Cortex of kidney (tissue), 1 donor: ENCODE measurements around the gene AFF3.
"Not testable (repeated sequence)": the region's sequence is repeated elsewhere in the genome, so short reads cannot be mapped to it uniquely, and the experiment has no call there.

ENCODE experiments used
- DNase-seq: peaks from one replicate; lab custom pipeline; 2025; lab: John Stamatoyannopoulos, UW

The AFF3 gene

DNA sequence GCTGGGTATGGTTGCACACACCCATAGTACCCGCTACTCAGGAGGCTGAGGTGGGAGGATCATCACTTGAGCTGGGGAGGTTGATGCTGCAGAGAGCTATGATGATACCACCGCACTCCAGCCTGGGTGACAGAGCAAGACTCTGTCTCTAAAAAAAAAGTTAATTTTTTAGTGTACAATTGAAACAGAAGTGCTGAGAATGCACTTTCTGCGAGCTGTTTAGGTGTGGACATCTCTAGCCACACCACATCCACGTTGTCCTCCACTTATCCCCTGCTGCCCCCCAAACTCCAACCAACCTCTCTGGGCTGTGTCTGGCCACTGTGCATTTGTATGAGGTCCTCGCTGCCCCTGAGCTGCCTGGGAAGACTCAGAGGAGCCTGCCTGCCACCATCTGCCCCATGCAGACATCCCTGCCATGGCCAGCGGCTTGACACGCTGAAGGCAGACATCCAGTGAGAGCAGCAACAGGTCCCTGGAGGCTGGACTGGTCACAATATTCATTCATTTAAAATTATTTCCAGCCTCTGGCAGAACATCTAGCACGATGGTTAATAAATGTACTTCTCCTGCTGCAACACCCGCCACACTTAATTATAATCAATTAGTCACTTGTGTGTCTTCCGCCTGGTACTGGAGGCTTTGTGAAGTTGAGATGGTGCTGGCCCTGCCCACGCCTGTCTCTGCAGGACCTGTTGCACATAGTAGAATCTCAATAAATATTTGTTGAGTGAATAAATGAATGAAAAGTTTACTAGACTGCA lies 3.7 kb upstream of the AFF3 start:
- no peak for DNase-seq

DNA sequence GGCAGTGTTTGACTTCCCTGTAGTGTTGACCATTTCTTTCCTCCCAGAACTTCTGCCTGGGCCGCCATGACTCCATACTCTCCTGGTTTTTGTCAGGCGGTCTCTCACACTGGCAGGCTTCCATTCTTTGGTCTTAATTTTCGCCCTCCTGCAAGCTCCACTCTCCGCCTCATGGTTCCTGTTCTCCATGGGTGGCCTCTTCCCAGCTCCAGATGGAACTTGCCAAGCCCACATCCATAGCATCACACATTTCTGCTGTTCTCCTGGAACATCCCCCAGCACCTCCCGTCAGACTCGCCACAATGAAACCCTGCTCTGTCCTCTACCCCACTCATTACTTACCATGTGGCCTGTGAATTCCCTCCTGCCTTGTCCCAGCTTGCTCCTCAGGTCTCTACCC lies 896 bp upstream of the AFF3 start:
- DNase-seq, result no peak

- no peak for DNase-seq
Observed at GRCh38 chr2:100141906-100142305, 484 bp downstream of the AFF3 start.

DNA sequence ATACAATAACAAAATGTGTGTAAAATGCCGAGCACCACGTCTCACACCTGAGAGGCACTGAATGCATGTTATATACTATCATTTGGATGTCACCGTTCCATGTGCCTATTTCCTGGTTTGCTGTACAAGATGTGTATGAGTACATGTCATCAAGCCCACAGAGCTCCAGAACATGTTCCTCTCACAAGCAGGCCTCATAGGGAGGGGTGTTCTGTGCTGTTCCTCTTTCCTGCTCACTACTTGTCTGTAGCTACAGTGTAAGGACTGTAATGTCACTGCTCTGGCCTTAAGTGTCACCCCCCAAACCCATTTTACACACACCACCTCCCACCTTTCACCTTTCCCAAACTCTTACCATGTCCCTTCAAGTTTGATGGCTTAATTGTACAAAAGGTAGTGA lies 1.8 kb downstream of the AFF3 start:
- DNase-seq, result no peak

- DNase-seq, result no peak
Observed at GRCh38 chr2:100137866-100138570, 4.4 kb downstream of the AFF3 start.

DNA sequence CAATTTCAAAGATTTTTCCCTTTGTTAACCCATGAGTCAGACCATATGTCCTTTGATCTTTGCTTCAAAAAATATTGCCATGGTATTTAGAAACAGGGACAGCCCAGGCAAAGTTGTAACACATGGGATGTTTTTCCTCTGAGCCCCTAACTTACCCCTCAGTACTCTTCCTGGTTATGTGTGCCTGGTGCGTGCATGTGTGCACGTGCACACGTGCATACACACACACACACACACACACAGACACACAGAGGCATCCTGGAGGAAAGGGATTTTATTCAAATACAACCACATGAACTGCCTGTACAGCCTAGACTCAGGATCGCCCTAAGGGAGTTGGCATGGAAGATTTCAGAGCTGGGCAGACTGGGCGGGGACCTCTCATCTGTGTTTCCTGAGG lies 5.1 kb downstream of the AFF3 start:
- DNase-seq, result no peak

DNA sequence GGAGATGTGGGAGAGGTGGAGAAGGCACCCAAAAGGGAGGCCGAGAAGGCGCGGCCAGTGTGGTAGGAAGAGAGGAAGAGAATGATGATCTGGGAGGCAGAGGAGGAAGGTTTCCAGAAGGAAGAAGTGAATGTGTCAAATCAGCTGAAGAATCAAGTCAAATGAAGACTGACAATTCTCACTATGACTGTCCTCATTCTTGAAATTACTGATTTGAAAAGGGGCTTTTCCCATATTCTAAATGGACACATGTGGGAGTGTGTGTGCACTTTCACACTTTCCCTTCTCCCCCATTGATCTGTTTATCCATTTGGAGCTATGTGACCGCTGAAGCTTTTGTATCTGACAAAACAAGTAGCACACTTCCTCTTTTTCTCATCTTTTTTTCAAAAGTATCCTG lies 6.1 kb downstream of the AFF3 start:
- no peak for DNase-seq

DNA sequence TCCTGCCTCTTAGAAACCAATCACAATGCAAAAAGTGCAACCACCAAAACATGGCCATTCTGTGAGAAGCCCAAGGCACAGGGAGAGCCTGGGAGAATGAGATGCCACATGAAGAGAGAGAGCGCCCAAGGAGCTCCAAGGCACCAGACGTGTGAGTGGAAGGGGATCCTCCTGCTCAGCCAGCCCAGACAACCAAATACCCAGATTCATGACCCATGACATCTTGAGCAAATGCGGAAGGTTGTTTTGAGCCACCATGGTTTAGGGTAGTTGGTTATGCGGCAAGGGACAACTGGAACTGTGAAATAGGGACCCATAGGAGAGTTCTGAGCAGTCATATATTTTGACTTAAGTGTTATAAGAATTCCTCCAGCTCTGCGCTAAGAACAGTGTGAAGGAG lies 7.0 kb downstream of the AFF3 start:
- DNase-seq, result no peak

DNA sequence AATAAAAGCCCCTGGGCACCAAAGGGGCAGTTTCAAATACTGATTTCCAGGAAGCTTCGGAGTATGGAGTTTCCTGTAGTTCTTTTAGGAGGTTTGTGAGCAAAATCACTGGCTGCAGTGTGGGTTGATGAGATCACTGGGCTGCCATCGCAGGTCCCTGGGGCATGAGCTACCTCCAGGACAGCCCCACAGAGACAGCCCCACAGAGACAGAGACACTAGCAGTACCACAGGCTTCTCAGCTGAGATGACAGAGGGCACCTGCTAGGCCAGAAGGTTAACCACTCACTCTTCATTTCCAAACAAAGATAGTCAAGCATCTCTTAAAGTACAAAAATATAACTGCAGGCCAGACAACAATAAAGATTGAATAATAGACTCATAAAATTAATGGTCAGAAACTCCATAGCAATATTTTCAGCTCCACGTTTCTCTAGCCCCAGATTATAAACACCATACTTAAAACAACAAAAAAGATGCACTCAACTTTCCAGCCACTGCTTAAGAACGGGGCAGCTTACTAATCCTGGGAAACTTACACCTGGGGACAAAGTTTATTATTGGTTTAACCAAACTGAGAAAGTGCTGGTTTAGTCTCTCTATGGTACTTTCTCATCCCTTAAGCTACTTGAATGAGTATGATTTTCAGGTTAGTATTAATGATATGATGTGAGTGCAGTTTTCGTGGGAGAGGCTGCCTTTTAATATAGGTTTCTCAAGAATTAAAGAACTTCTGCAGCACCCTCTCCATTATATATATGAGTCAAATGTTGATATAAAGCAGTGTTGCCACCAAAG lies 11.6 kb downstream of the AFF3 start:
- DNase-seq, result no peak

GRCh38 chr2:100126897-100127401 lies 15.4 kb downstream of the AFF3 start:
- DNase-seq, result no peak

DNA sequence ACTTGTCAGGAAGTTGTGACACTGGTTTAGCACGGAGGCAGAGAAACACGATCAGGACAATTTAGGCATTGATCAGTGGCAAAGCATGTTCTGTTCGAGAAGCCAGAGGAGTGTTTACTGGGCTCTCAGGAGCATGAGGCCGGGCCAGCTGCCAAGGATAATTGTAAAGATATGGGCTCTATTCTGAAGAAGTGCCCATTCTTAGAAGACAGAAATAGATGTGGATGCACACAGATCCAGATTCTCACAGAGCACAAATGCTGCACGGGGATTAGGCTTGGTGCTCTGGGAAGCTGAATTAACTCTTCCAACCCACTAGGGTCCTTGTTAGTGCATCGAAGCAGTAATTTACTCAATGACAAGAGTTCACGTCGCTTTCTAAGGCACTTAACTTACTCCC lies 16.2 kb downstream of the AFF3 start:
- DNase-seq, result no peak

GRCh38 chr2:100125626-100126025 lies 16.8 kb downstream of the AFF3 start:
- no peak for DNase-seq

GRCh38 chr2:100124761-100125160 lies 17.6 kb downstream of the AFF3 start:
- DNase-seq, result no peak

DNA sequence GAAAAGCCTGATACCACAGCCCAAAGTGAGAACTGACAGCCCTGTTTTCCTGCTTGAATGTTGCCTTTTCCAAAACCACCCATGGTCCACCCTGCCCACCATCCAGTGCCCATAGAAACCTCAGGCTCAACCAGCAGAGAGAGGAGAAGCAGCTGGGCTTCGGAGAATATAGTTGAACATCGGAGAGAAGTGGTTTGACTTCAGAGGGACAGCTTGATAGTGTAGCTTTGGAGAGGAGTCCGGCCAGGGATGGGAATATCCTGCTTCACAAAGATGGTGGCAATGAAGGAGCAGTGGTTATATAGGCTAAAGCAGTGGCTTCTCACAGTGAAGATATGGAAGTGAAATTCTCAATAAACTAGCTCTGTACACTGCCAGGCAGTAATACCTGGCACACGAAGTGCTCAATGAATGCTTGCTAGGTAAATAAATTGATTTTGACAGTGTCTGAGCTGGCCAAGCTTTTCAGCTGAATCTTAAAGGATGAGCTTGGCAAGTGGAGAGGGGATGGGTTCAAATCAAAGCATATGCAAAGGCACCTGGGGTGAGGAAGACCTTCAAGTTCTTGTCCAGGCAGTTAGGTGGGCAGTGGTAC lies 21.2 kb downstream of the AFF3 start:
- DNase-seq, result no peak

DNA sequence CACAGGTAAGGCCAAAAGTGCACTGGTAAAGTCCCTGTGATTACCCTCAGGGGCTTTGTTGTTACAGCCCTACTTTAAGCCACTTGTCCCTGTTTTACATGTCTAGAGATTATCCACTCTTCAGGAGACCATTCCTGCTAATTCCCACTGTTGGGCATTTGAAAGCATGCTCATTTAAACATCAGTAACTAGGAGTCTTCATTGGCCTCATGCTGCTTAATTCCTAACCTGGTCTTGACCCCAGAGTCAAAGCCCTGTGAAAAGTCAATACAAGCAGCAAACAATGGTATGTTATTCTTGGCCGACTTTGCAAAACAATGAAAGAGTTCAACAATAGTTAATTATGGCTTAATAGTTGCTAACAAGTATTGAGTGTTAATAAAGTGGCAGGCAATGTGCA lies 23.2 kb downstream of the AFF3 start:
- no peak for DNase-seq

DNA sequence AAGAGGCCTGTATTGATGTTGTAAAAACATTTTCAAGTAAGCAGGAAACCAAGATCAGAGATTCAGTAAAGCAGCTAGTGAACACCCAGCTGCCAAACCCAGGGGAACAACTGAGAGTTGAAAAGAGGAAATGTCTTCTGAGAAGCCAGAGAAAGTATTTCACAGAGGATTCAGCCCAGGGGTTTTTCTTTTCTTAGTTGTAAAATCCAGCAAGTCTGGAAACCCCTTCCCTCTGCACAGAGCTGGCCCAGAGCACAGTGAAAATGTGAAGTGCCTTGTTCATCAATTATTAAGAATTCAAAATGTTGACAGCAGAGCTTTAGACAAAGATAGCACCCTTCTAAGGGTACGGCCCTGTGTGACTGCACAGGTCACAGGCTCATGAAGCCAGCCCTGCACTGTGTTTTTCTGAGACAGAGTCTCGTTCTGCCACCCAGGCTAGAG lies 28.4 kb downstream of the AFF3 start:
- DNase-seq, result no peak

- DNase-seq, result no peak
Observed at GRCh38 chr2:100110614-100111000, 31.8 kb downstream of the AFF3 start.

GRCh38 chr2:100109986-100110613 lies 32.3 kb downstream of the AFF3 start:
- no peak for DNase-seq

DNA sequence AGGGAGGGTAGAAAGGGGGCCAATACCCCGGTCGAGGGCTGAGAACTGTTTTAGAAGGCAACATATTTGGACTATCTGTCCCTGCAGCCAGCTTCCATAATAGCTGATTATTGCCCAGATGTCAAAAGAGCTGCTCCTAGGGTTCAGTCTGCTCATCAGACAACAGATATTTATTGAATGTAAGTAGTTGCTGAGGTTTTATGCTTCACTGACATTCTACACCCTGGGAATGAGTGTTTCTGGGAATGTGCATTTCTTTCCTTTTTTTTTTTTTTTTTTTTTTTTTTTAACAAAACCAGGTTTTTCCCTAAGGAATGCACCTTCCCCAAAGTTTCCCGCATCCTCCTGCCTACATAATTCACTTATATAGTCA lies 33.8 kb downstream of the AFF3 start:
- not testable (repeated sequence) for DNase-seq

- no peak for DNase-seq
Observed at GRCh38 chr2:100107906-100108647, 34.3 kb downstream of the AFF3 start.

DNA sequence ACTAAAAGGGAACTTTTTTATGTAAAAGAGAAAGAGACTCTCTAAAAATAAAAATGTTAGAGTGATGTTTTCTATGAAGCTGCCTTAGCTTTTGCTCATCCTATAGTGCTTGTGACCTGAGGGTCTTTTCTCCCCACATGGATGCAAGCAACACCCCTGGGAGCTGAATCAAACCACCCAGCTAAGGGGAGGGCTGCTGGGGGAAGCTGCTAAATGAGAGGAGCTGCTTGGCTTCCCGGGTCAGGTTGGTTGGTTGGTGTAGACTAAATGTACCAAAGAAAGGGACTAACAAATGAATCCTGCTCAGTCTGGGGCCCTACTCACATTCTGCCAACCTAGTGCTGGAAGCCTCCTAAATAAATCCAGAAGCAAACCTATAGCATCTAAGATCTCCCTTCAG lies 35.0 kb downstream of the AFF3 start:
- no peak for DNase-seq
